IgD-negative memory B cell (primary cell): Measurements from ENCODE around the gene EFCAB11. TPM values are rescaled to one million over a fixed set of nuclear protein-coding genes. Genes with fewer than 3 reads are reported as not detected.

Experiments used
- H3K27ac Mint-ChIP-seq, 3 donors: one replicate each; pipeline ENCODE4 v1.8.0; 2020 to 2022; ENCODE audit warnings: mild to moderate bottlenecking in 3 of 3, mixed read lengths in 3 of 3, moderate library complexity in 1 of 3
- H3K27me3 Mint-ChIP-seq: one replicate; pipeline ENCODE4 v1.8.0; 2021; ENCODE audit warnings: mixed read lengths
- H3K36me3 Mint-ChIP-seq: one replicate; pipeline ENCODE4 v1.8.0; 2020; ENCODE audit warnings: mild to moderate bottlenecking, mixed read lengths
- H3K4me1 Mint-ChIP-seq, 3 donors: one replicate each; pipeline ENCODE4 v1.8.0; 2020 to 2022; ENCODE audit warnings: mixed read lengths in 3 of 3, mild to moderate bottlenecking in 1 of 3
- H3K4me3 Mint-ChIP-seq, 4 donors: one replicate each; pipeline ENCODE4 v1.8.0; 2020 to 2022; ENCODE audit warnings: mild to moderate bottlenecking in 4 of 4, mixed read lengths in 4 of 4, moderate library complexity in 3 of 4
- H3K9me3 Mint-ChIP-seq, 3 donors: one replicate each; pipeline ENCODE4 v1.8.0; 2020 to 2021; ENCODE audit warnings: mixed read lengths in 3 of 3, mild to moderate bottlenecking in 1 of 3
- polyA plus RNA-seq: library from polyadenylated mRNA; unstranded; fragments of 300-500 nt; fragmentation: Illumina TruSeq; gene quantifications from one replicate; pipeline ENCODE4 v1.2.3, GENCODE V29; 2021

Gene EFCAB11, protein sequence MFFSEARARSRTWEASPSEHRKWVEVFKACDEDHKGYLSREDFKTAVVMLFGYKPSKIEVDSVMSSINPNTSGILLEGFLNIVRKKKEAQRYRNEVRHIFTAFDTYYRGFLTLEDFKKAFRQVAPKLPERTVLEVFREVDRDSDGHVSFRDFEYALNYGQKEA
- polyA plus RNA-seq, result 7.8 TPM

- Mint-ChIP-seq H3K27ac (peak within 1 kb of the TSS; percentile 71 to 98 (median 98)), H3K4me3 (peak within 1 kb of the TSS; percentile 93 to 99 (median 96)), H3K9me3 (no peaks in the 10 kb centered on the region), H3K27me3 (no peaks in the 10 kb centered on the region), H3K4me1 (peaks cover 15 to 25% (median 23%) of the 10 kb centered on the region in 3 donors), H3K36me3 (peaks cover 8% of the 10 kb centered on the region)
These were observed at the start of gene EFCAB11 for GRCh38 chr14:89954070-89955021. TSS of gene EFCAB11 (minus strand) at chr14:89954730. CDS start at chr14:89954660, 70 bp downstream.

DNA sequence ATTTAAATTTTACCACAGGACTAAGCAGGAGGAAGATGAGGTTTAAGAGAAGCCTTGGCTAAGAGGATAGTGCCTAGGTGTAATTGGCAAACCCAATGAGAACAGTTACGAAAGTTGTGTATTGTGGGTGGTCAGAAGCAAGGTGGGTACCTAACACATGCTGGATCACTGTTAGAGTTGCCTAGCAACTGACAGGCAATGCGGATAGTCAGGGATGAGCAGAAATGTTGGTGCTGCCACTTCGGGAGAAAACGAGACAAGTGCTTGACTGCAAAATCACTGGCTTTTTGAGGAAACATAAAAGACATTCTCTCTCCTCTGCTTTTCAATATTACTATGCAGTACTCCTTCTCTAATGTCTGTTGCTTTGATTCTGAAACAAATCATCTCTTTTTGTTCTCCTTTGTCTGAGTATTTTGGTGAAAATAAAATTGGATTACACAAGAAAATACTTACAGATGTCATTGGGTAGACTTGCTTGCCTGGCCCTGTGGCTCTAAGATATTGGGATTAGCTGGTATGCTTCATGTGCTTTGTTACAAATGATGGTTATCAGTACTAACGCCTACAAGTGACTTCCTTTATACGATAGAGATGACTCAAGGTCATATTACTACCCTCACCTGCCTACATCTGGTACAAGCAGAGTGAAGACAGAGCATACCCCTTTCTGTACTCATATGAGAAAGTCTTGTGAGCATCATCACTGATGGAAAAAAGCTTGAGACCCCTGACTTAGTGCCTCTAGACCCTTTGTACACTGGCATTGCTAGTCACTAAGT, 49.2 kb upstream of the EFCAB11 start:
- no peaks in the 10 kb centered on the region for H3K27me3 Mint-ChIP-seq
- peaks cover 14% of the 10 kb centered on the region for H3K36me3 Mint-ChIP-seq
- H3K4me3 Mint-ChIP-seq, result no peak overlapping the region
- H3K4me1 Mint-ChIP-seq, result no peaks in the 10 kb centered on the region
- H3K27ac Mint-ChIP-seq, result no peak overlapping the region
- no peaks in the 10 kb centered on the region for H3K9me3 Mint-ChIP-seq

- no peaks in the 10 kb centered on the region for H3K27me3 Mint-ChIP-seq
- H3K4me3 Mint-ChIP-seq, result no peak overlapping the region
- peaks cover 25% of the 10 kb centered on the region for H3K36me3 Mint-ChIP-seq
- no peak overlapping the region for H3K27ac Mint-ChIP-seq
- H3K9me3 Mint-ChIP-seq, result no peaks in the 10 kb centered on the region
- H3K4me1 Mint-ChIP-seq, result peaks cover 0 to 2% (median 0%) of the 10 kb centered on the region in 3 donors
These were observed 46.4 kb upstream of the EFCAB11 start for GRCh38 chr14:90000935-90001334.

GRCh38 chr14:89996963-89997362, 42.4 kb upstream of the EFCAB11 start:
- Mint-ChIP-seq H3K27ac (no peak overlapping the region), H3K36me3 (peaks cover 29% of the 10 kb centered on the region), H3K9me3 (no peaks in the 10 kb centered on the region), H3K27me3 (no peaks in the 10 kb centered on the region), H3K4me1 (peaks cover 0 to 2% (median 0%) of the 10 kb centered on the region in 3 donors), H3K4me3 (no peak overlapping the region)

DNA sequence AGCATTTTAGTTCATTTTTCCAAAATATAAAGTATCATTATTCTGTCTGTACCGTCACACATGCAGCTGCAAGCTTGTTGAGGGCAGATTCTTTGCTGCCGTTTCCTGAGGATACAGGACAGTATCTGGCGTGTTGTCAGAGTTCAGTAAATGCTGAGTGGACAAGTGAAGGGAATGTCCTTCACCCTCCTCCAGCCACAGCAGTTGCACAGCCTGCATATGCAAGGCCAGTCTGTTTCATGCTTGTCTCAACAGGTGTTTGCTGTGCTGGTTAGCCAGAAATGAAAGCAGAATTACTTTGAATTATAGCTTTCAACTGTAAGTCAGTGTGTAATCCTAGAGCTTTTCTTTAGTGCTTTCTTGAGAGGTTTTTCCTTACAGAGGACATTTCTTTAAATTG, 37.7 kb upstream of the EFCAB11 start:
- Mint-ChIP-seq H3K27ac (no peak overlapping the region), H3K9me3 (no peaks in the 10 kb centered on the region), H3K4me1 (peaks cover 0 to 2% (median 0%) of the 10 kb centered on the region in 3 donors), H3K4me3 (no peak overlapping the region), H3K27me3 (no peaks in the 10 kb centered on the region), H3K36me3 (peaks cover 19% of the 10 kb centered on the region)

GRCh38 chr14:89990623-89991275, 36.2 kb upstream of the EFCAB11 start:
- H3K27ac Mint-ChIP-seq, result no peak overlapping the region
- no peak overlapping the region for H3K4me3 Mint-ChIP-seq
- no peaks in the 10 kb centered on the region for H3K27me3 Mint-ChIP-seq
- no peaks in the 10 kb centered on the region for H3K9me3 Mint-ChIP-seq
- H3K4me1 Mint-ChIP-seq, result no peaks in the 10 kb centered on the region
- H3K36me3 Mint-ChIP-seq, result peaks cover 10% of the 10 kb centered on the region

DNA sequence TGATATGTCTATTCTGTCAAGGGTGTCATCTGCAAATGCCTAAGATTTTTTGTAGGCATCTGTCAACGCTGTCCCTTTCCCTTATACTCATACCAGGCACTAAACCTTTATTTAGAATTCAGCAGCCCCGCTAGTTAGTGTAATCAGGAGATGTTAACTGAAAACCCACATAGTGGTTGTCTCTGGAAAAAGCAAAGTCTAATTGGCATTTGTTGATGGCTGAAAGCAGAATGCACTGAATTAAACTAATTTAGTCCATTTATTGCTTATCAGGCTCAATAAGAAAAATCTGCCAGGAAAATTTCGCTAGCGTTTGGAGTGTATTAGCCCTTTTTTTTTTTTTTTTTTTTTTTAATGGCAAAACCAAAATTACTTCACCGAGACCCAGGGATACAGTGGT, 35.7 kb upstream of the EFCAB11 start:
- Mint-ChIP-seq H3K27ac (no peak overlapping the region), H3K4me3 (no peak overlapping the region), H3K4me1 (no peaks in the 10 kb centered on the region), H3K36me3 (peaks cover 8% of the 10 kb centered on the region), H3K27me3 (no peaks in the 10 kb centered on the region), H3K9me3 (no peaks in the 10 kb centered on the region)

- Mint-ChIP-seq H3K27me3 (no peaks in the 10 kb centered on the region), H3K9me3 (no peaks in the 10 kb centered on the region), H3K36me3 (peaks cover 6% of the 10 kb centered on the region), H3K4me3 (no peak overlapping the region), H3K4me1 (no peaks in the 10 kb centered on the region), H3K27ac (peak overlapping the region in 1 of 3 donors; percentile 53)
These were observed 34.3 kb upstream of the EFCAB11 start for GRCh38 chr14:89988787-89989186.

DNA sequence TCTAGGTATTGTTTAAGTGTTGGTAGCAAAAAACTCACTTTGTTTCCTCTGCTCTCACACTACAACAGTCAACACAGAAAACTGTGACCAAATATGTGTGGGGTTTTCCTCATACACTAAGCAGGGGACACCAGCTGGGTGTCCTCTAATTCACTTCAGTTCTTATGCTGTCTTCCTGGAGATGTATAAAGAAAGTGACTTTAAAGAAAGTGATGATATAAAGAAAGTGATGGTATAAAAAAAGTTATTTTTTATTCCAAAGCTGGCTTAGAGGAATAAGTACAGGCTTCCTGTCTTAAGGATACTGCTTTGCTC, 32.6 kb upstream of the EFCAB11 start:
- no peaks in the 10 kb centered on the region for H3K4me1 Mint-ChIP-seq
- H3K4me3 Mint-ChIP-seq, result no peak overlapping the region
- no peaks in the 10 kb centered on the region for H3K27me3 Mint-ChIP-seq
- H3K36me3 Mint-ChIP-seq, result peaks cover 1% of the 10 kb centered on the region
- H3K9me3 Mint-ChIP-seq, result no peaks in the 10 kb centered on the region
- H3K27ac Mint-ChIP-seq, result no peak overlapping the region

DNA sequence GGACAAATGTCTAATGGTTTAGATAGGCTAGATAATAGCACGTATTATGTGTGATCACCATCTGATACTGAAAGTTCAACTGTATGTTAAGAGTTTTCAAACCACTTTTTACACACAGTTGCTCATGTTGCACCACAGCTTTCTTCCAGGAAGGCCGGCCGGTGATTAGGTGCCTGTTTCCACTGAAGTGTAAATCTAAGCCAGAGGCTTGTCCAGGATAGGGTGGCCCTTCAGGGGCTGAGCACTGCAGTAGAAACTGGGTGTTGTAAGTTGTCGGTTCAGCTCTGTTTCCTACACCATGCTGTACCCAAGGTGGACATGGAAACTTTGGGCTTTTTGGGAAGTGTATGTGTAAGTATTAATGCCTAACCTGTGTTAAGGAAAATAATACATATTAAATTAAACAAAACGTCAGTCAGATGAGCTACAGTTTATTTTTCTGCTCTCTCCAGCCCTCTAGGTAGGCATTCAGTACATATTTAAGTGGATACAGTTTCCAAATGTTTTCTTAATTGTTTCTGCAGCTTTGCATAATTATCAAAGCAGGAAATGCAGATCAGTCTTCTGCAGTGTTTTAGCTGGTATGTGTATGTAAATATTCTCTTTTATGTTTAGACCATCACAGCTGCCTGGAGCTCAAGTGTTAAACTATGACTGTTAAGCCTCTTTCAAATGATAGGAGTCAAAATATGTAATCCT, 32.1 kb upstream of the EFCAB11 start:
- Mint-ChIP-seq H3K4me3 (no peak overlapping the region), H3K4me1 (no peaks in the 10 kb centered on the region), H3K9me3 (no peaks in the 10 kb centered on the region), H3K27me3 (no peaks in the 10 kb centered on the region), H3K27ac (no peak overlapping the region), H3K36me3 (peaks cover 1% of the 10 kb centered on the region)

GRCh38 chr14:89983375-89983774, 28.8 kb upstream of the EFCAB11 start:
- Mint-ChIP-seq H3K27ac (peak overlapping the region in 2 of 3 donors; percentile 39 to 64), H3K4me1 (no peaks in the 10 kb centered on the region), H3K9me3 (no peaks in the 10 kb centered on the region), H3K36me3 (peaks cover 2% of the 10 kb centered on the region), H3K27me3 (no peaks in the 10 kb centered on the region), H3K4me3 (peak overlapping the region in 1 of 4 donors; percentile 39)

DNA sequence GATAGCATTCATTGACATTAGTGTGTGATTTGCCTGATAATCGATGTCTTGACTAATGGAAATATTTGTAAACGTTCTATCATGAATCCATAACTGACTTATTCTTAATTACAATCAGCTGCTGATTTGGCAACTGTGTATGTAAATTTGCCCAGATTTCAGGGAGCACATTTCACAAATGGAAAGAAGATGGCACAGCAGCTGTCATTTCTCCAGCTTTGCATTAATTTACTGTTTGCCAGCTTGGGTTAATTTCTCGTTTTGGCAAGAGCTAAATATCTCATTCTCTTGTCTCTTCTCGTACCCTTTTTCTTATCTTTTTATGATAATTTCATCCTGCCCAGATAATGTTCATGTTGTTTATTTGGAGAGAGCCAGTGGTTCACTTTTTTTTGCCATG, 24.1 kb upstream of the EFCAB11 start:
- H3K36me3 Mint-ChIP-seq, result peaks cover 2% of the 10 kb centered on the region
- H3K4me3 Mint-ChIP-seq, result no peak overlapping the region
- H3K9me3 Mint-ChIP-seq, result no peaks in the 10 kb centered on the region
- no peaks in the 10 kb centered on the region for H3K4me1 Mint-ChIP-seq
- H3K27ac Mint-ChIP-seq, result no peak overlapping the region
- no peaks in the 10 kb centered on the region for H3K27me3 Mint-ChIP-seq

GRCh38 chr14:89977668-89978067, 23.1 kb upstream of the EFCAB11 start:
- Mint-ChIP-seq H3K4me1 (no peaks in the 10 kb centered on the region), H3K27ac (no peak overlapping the region), H3K27me3 (no peaks in the 10 kb centered on the region), H3K4me3 (no peak overlapping the region), H3K9me3 (no peaks in the 10 kb centered on the region), H3K36me3 (peaks cover 2% of the 10 kb centered on the region)

DNA sequence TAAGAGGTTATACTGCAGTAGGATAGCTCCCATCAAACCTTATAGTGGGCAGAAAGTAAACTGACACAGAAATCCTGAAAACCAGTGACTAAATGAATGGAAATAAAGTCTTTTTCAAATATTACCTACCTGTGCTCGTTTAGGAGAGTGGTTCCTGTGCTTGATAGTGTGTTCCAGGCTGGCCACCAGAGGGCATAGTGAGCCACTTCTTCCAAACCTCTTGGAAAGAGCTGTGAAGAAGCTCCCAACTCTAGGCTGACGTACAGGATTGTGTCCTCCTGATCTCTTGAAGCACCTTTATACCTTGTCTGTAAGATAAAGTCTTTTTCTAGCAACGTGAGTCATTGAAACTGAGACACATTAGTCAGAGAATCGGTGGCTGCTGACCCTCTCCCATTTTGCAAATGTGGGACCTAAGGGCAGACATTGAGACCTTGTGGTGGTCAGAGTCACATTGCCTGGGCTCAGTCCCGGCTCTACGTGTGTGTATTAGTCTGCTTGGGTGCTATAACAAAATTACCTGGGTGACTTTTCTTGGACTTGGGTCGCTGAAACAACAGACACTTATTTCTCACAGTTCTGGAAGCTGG, 18.8 kb upstream of the EFCAB11 start:
- Mint-ChIP-seq H3K36me3 (no peaks in the 10 kb centered on the region), H3K4me1 (peaks cover 0 to 2% (median 0%) of the 10 kb centered on the region in 3 donors), H3K9me3 (no peaks in the 10 kb centered on the region), H3K27ac (no peak overlapping the region), H3K27me3 (no peaks in the 10 kb centered on the region), H3K4me3 (no peak overlapping the region)
